CD4-positive, alpha-beta T cell (primary cell): Measurements from ENCODE around the gene ZNF761. TPM values are rescaled to one million over a fixed set of nuclear protein-coding genes. Genes with fewer than 3 reads are reported as not detected.

Experiments used
- ATAC-seq: fragments of 200-7000 bp; cut with Tn5 transposase; one replicate; pipeline ENCODE4 v1.10.0; 2022; ENCODE audit warnings: mild to moderate bottlenecking; ENCODE audit not compliant: poor library complexity
- CTCF ChIA-PET: fragments of 350-600 bp; sonication (Branson Sonifier 250); formaldehyde crosslinking; loops from one replicate; lab custom pipeline; 2021; ENCODE audit warnings: antibody characterized with exemption, inconsistent platforms; lab: Charles Lee
- POLR2A ChIA-PET: fragments of 350-600 bp; sonication (Branson Sonifier 250); formaldehyde crosslinking; loops from one replicate; lab custom pipeline; 2021; ENCODE audit warnings: antibody characterized with exemption, inconsistent platforms; lab: Charles Lee
- DNase-seq, 14 experiments: peaks; one replicate each; pipeline ENCODE4 v3.0.0-alpha.2; 2013 to 2020; ENCODE audit warnings: mixed read lengths in 2 of 14
- H3K27ac ChIP-seq, 2 donors: one replicate each; pipeline versions ENCODE4 v1.5.1 to v1.7.0; 2013; ENCODE audit warnings: low read length in 2 of 2, low read depth in 1 of 2, mild to moderate bottlenecking in 1 of 2
- H3K27me3 ChIP-seq, 2 experiments: 1 replicate in 1 of 2; 2 replicates in 1 of 2; pipeline versions ENCODE4 v1.6.1 to v1.7.0; 2013; ENCODE audit warnings: low read length in 2 of 2, control low read depth in 1 of 2, mild to moderate bottlenecking in 1 of 2, moderate library complexity in 1 of 2; ENCODE audit not compliant: insufficient read depth in 2 of 2, control insufficient read depth in 1 of 2
- H3K36me3 ChIP-seq: one replicate; pipeline ENCODE4 v1.6.1; 2013; ENCODE audit warnings: low read length, control low read depth; ENCODE audit not compliant: insufficient read depth
- H3K4me1 ChIP-seq: one replicate; pipeline ENCODE4 v1.6.1; 2013; ENCODE audit warnings: low read length, control low read depth; ENCODE audit not compliant: insufficient read depth
- H3K4me3 ChIP-seq: one replicate; pipeline ENCODE4 v1.5.1; 2013; ENCODE audit warnings: mild to moderate bottlenecking, low read length, moderate library complexity
- H3K9me3 ChIP-seq, 2 experiments: 1 replicate in 1 of 2; 2 replicates in 1 of 2; pipeline versions ENCODE4 v1.6.1 to v1.7.0; 2013; ENCODE audit warnings: low read length in 2 of 2, mild to moderate bottlenecking in 2 of 2, control low read depth in 1 of 2, moderate library complexity in 1 of 2; ENCODE audit not compliant: control insufficient read depth in 1 of 2, insufficient read depth in 1 of 2
- H3K27ac Mint-ChIP-seq: one replicate; pipeline ENCODE4 v1.8.0; 2020; ENCODE audit warnings: mixed read lengths
- H3K27me3 Mint-ChIP-seq: one replicate; pipeline ENCODE4 v1.8.0; 2021; ENCODE audit warnings: mixed read lengths
- H3K36me3 Mint-ChIP-seq: one replicate; pipeline ENCODE4 v1.8.0; 2021; ENCODE audit warnings: low read depth, mixed read lengths
- H3K4me1 Mint-ChIP-seq: one replicate; pipeline ENCODE4 v1.8.0; 2021; ENCODE audit warnings: low read depth, mixed read lengths
- H3K4me3 Mint-ChIP-seq: one replicate; pipeline ENCODE4 v1.8.0; 2020; ENCODE audit warnings: mild to moderate bottlenecking, mixed read lengths
- H3K9me3 Mint-ChIP-seq: one replicate; pipeline ENCODE4 v1.8.0; 2020; ENCODE audit warnings: mixed read lengths
- CTCF ChIP-seq: fragments of 200-600 bp; IDR thresholded peaks from one replicate; pipeline ENCODE4 v1.8.0; 2022; ENCODE audit warnings: antibody characterized with exemption, mild to moderate bottlenecking
- intact Hi-C, 2 experiments: fragments of 100-400 bp; cut with DNase I in 1 of 2; cut with micrococcal nuclease in 1 of 2; formaldehyde crosslinking; loops; one replicate each; pipeline versions ENCODE4 v1.15.1 to v1.9.0; 2023 to 2025; cut with DNase I, micrococcal nuclease
- polyA plus RNA-seq, 2 donors: library from polyadenylated mRNA; unstranded; fragments of 120-200 nt; gene quantifications; one replicate each; pipeline ENCODE4 v1.2.1, GENCODE V29; 2013
- total RNA-seq, 174 experiments: library from RNA in 2 of 174; stranded (reverse) in 2 of 174; gene quantifications; one replicate each; pipeline ENCODE4 v1.2.3 and lab custom pipeline; 2021 to 2026

The ZNF761 gene
- total RNA-seq, result 1 to 10 TPM; 4.5 to 5.6 TPM
- polyA plus RNA-seq (2013, experiment 1 of 2), result 8.7 TPM
- polyA plus RNA-seq (2013, experiment 2 of 2), result 9.0 TPM
- 14.4 to 62.9 (median 33.3) reads per million in 172 experiments for total RNA-seq (lab: John Stamatoyannopoulos, UW)

GRCh38 chr19:53431399-53432087 lies at the start of gene ZNF761:
Gene ZNF761 (plus strand): TSS chr19:53431984. CDS start chr19:53447269, 15,285 bp downstream.
- Mint-ChIP-seq H3K4me3 (peak within 1 kb of the TSS; percentile 98), H3K9me3 (peaks cover 8% of the 10 kb centered on the region), H3K27ac (peak within 1 kb of the TSS; percentile 96), H3K4me1 (peaks cover 41% of the 10 kb centered on the region), H3K27me3 (no peaks in the 10 kb centered on the region), H3K36me3 (peaks cover 50% of the 10 kb centered on the region)
- peaks cover 23% of the 10 kb centered on the region for H3K36me3 ChIP-seq
- ChIA-PET CTCF (interaction anchor here (0.7 kb wide), 1 partner anchor 13 kb away, joined by 3 read pairs; no protein-coding TSS in a partner anchor), POLR2A (interaction anchor here (1.0 kb wide), 1 partner anchor 236 kb away, joined by 3 read pairs; no protein-coding TSS in a partner anchor)
- DNase-seq, result peak; percentile 94 to 99 (median 98)
- intact Hi-C loops, result loop anchor here (1.0 to 5.0 kb wide), 6 partner anchors 34 to 235 kb away; partner anchors contain the start of genes ZNF765 (in 2 of the 2) and ZNF813 (in 2 of the 2)
- H3K4me3 ChIP-seq, result peak within 1 kb of the TSS; percentile 88
- peak within 1 kb of the TSS; percentile 51 to 80 for H3K27ac ChIP-seq
- peaks cover 15% of the 10 kb centered on the region for H3K4me1 ChIP-seq
- no peak for TF ChIP-seq CTCF
- ATAC-seq, result peak; percentile 96
- peaks cover 0 to 5% of the 10 kb centered on the region in 2 experiments for H3K9me3 ChIP-seq
- no peaks in the 10 kb centered on the region for H3K27me3 ChIP-seq

- Mint-ChIP-seq H3K27me3 (no peaks in the 10 kb centered on the region), H3K9me3 (peaks cover 21% of the 10 kb centered on the region), H3K27ac (no peak overlapping the region), H3K4me3 (no peak overlapping the region), H3K4me1 (no peaks in the 10 kb centered on the region), H3K36me3 (peaks cover 66% of the 10 kb centered on the region)
- DNase-seq (no peak), ATAC-seq (no peak)
- Histone ChIP-seq H3K4me3 (no peak overlapping the region), H3K36me3 (no peaks in the 10 kb centered on the region), H3K27me3 (no peaks in the 10 kb centered on the region), H3K27ac (no peak overlapping the region), H3K4me1 (no peaks in the 10 kb centered on the region), H3K9me3 (peaks cover 53 to 74% of the 10 kb centered on the region in 2 experiments)
- ChIA-PET POLR2A (no interaction called here), CTCF (no interaction called here)
- intact Hi-C loops, result no loop called here
- no peak for TF ChIP-seq CTCF
These were observed 43.6 kb upstream of the ZNF761 start for GRCh38 chr19:53388168-53388567.

GRCh38 chr19:53388904-53389303 lies 42.9 kb upstream of the ZNF761 start:
- peaks cover 66% of the 10 kb centered on the region for H3K36me3 Mint-ChIP-seq
- H3K4me1 Mint-ChIP-seq, result no peaks in the 10 kb centered on the region
- H3K4me1 ChIP-seq, result no peaks in the 10 kb centered on the region
- peaks cover 18% of the 10 kb centered on the region for H3K9me3 Mint-ChIP-seq
- POLR2A ChIA-PET, result no interaction called here
- TF ChIP-seq CTCF, result no peak
- H3K27ac Mint-ChIP-seq, result no peak overlapping the region
- CTCF ChIA-PET, result no interaction called here
- intact Hi-C loops, result no loop called here
- no peak overlapping the region for H3K27ac ChIP-seq
- no peak overlapping the region for H3K4me3 Mint-ChIP-seq
- no peaks in the 10 kb centered on the region for H3K27me3 Mint-ChIP-seq
- no peak for ATAC-seq
- no peak for DNase-seq
- no peak overlapping the region for H3K4me3 ChIP-seq
- no peaks in the 10 kb centered on the region for H3K27me3 ChIP-seq
- H3K9me3 ChIP-seq, result peaks cover 52 to 67% of the 10 kb centered on the region in 2 experiments
- no peaks in the 10 kb centered on the region for H3K36me3 ChIP-seq
